Stimulated activated CD4-positive, alpha-beta T cell treated with anti-CD3 and anti-CD28 coated beads, TNF-alpha, amount 100 ng/mL, for 48 hours (primary cell): ENCODE data around the gene METTL25B.

ENCODE experiments used
- DNase-seq, 3 donors: peaks; one replicate each; pipeline ENCODE4 v3.0.0-alpha.2; 2020; ENCODE audit warnings: low read depth in 3 of 3

Gene METTL25B

DNA sequence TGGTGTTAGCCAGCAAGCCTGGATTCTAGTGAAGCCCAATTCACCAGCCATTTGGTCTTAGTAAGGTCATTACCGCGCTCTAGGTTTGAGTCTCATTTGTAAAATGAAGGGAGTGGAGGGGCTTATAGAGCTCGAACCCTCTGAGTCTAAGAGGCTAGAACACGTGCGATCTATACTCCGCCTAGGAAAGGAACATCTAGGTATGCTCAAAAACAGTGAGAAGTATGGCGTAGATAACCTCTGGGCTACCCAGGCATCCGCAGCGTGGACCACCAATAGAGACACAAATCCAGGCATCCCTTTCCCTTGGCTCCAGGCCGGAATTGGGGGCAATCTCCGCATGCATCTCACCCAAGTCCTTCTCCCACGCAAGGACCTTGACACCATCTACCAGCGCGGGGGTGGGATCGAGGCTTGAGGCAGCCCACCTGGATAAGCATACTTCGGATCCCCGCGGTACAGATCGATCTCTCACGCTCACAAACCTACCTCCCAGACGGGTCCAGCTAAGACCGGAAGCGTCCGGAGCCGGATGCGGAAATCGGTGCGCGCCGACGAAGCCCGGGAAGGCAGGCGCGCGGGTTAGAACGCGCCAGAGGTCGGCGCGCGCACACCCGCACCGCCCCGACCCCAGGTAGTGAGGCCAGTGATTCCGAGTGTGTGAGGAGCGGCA, at the start of gene METTL25B:
TSS of gene METTL25B (plus strand) at position 544 of the 673 bp plus-strand sequence. CDS start 636 bp downstream, outside the sequence.
- DNase-seq: peak in 2 of 3 donors; percentile 71 to 77

DNA sequence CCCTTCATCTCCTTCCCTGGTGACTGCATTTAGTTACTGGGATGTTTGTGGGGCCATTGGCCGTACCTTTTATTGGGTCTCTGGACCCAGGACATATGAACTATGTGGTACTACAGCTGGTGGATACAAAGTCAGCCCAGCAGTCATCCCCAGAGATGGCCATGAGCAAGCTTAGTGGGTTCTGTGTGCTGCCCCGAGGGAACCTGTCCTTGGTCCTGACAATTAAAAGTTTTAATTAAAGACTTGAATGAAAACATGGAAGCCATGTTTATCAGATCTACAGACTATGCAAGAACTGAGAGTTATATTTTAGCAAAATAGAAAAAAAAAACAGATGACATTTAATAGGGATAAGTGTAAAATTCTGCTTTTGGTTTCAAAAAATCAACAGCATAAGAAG, 48.2 kb upstream of the METTL25B start:
- no peak for DNase-seq

DNA sequence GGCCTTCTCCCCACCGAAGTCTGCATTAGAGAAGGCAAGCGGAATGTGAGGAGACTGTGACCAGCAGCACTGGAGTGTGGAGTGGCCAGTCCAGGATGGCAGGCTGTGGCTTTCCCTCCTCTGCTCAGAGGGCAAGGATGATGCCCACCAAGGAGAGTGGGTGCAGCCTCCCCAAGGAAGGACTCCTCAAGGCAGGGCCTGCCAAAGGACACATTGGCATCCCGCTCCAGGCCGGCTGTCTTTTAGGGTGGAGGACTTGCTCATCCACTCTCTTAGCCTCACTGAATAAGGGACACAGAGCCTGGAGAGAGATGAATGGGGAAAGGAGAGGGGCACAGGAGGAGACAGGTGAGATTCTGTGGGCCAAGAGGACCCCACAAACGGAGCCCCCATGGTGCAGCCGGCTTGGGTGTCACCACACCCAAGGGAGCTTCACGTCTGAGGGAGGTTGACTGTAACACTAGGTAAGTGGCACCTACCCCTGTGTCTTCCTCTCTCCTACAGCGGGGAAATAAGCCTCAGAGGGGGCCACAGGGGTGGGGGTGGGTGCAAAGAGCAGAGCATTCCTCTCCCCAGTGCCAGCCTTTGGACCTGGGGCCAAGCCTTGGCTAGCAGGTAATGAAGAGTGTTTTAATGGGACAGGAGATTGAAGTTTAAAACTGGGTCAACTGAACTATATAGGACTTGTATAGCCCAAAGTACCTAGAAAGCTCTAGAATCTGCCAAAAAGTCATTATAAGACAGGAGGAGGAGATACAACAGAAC, 46.9 kb upstream of the METTL25B start:
- no peak for DNase-seq

DNA sequence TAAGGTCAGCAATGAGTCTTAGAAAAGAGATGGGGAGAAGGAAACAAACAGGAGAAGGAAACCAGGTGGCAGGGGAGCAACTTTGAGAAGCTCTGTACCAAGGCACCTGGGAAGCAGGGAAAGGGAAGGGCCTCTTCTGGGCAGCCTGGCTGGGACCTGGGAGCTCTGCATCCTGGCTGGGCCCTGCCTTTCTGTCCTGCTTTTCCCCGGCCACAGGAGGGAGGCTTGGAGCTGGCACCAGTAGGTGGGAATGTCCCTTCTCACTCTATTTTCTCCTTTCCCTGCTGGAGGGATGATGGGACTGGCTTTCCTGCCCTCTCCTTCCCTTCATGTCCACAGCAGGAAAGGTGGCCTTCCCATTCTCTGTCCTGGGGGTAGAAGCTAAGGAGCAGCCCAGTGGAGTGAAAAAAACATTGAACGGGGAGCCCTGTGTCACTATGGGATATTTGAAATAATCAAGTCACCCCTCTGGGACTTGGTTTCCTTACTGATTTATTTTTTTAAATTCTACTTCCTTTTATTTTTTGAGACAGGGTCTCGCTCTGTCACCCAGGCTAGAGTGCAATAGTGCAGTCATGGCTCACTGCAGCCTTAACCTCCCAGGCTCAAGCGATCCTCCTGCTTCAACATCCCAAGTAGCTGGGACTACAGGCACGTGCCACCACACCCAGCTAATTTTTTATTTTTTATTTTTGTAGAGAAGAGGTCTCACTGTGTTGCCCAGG, 45.9 kb upstream of the METTL25B start:
- DNase-seq: no peak

DNA sequence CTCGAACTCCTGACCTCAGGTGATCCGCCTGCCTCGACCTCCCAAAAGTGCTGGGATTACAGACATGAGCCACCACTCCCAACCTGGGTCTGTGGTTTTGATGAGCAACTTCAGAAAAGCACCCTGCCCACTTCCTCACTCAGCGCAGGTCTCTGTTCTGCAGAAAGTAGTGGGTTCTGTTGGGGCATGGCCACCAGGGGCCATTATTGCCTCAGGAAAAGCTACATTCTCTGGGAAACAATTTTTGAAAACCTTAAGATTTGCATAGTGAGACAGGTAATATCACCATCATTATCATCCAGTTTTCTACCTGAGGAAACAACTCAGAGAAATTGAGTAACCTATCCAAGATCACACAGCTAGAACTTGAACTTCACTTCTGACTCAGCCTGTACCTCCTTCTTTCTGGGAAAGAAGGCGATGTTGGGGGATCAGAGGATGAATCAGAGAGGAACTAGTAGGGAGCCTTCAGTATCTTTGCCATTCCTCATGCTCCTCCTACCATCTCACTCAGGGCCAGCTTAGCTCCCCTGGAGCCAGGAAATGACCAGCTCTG, 44.0 kb upstream of the METTL25B start:
- no peak for DNase-seq

DNA sequence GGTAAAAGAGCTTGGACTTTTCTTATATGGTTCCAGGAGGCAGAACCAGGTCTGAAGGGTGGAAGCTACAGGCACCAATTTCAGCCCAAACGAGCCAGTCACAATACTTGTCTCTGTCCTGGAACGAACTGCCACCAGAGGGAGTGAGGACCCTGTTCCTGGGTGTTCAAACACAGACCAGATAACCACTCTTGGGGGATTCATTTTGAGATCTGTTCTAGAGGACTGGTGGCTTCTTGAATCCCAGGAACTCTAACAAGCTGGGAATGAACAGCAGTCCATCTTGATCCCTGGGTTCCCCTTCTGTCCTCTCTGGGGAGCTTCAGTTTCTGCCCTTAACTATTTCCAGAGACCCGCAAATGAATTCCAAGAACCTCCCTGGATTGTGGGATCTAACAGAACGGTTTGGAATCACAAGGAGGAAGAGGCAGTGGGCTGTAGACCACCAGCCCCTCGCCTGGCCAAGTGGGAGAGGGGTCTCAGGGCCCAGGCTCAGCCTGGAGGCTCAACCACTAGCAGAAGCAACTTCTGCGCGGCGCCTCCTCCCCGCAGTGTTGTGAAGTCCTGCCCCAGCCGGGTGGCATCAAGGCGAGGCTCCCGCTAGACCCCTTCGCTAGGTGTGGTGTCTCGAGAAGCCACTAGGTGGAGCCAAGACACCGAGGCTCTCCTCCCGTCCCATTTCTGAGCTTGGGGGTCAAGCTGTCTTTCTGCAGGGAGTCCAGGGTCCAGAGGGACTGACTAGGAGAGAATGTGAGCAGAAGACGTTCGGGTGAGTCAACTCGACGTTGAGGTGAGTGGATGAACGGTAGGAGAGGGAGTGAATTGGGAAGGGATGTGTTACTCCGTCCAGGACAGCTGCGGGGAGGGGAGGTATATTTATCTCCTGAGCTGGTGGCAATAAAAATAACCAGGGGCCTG, 39.0 kb upstream of the METTL25B start:
- DNase-seq: peak; percentile 57 to 67 (median 59)

DNA sequence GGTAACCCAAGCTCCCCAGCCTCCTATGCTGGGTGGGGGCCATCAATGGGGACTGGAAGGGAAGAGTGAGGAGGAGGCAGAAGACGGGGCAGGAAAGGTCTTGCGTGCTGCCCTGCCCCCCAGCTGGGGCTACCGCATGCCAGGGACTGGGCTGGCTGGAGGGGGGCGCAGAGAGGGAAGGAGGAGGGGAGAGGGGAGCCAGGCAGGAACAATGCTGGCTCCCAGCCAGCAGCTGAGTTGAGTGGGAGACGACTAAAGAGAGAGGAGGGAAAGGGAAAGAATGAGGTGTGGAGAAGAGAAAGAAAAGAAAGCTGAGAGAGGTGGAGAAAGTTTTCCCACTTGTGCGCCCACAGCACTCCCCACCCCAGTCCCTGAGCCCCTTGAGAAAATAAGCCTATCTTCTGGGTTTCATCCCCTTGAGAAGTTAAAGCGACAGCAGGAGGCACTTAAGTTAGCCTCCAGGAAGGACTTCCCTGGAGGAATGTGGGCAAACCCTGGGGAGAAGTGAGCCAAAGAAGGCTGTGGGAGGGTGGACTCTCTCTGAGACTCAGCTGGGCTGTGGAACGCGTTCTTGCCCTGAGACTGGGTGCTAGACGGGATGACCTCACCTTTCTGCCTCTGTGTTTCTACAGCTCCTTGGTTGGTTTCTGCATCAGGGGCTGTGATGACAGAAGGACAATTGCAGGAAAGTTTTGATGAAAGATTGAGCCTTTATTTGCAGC, 38.2 kb upstream of the METTL25B start:
- no peak for DNase-seq

DNA sequence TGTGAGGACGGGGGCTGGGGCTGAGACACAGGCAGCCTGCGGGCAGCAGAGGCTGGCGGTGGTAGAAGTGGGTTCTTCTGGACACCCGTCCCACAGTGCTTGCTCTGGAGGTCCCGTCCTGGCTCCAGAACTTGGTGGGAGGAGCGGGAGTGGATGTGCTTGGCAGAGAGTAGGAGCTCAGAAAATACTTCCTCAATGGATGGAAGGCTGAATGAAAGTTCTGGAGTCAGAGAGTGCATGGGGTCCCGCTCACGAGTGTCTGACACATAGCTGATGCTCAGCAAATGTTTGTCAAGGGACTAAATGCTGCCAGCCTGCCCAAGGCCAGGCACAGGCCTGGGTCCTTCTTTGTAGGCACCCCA, 37.6 kb upstream of the METTL25B start:
- no peak for DNase-seq

DNA sequence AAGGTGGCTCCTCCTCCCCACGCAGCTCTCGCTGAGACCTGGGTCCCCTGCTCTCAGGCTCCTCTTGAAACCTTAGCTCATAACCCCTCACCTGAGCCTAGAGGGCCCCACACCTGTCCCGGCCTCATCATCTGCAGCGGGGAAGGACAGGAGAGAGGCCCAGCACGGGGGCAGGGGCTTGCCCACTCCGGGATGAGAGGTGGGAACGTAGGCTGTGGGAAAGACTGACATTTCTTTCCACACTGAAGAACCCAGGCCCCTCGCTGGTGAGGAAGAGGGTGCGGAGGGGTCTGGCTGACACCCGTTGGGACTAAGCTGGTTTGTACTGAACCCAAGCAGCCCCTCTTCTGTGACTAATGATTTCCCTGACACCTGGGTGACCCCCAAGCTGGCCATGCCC, 37.1 kb upstream of the METTL25B start:
- no peak for DNase-seq

DNA sequence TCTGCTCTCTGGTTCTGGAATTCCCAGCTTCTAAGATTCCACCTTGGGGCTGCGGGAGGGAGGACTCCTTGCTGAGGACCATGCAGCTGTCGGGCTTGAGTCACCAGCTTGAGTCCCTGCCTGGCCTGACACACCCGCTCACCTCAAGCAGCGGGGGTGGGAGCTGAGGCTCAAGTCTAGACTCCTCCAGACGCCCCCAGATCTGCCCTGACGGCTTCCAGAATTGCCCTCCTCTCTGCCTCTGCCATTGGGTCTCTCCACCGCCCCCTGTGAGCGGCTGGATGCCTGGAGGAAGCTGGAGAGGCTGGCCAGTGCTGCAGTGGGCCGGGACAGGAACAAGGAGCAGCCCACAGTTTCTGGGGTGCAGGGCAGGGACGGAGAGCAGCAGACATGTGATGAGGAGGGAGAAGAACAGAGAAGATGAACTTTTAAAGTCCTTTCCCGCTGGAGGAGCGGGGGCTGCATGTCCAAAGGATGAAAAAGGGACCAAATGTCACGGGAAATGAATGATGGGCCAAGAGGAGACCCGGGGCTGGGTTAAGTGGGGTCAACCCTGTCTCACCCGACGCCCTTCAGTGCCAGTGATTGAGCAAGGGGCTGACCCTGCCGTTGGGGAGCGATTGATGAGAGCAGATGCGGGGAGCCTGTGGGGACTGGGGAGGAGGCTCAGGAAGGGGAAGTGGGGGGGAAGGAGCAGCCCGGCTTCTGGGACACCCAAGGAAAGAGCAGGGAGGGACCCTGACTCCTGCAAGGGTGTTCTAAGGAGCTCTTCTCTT, 36.4 kb upstream of the METTL25B start:
- no peak for DNase-seq

DNA sequence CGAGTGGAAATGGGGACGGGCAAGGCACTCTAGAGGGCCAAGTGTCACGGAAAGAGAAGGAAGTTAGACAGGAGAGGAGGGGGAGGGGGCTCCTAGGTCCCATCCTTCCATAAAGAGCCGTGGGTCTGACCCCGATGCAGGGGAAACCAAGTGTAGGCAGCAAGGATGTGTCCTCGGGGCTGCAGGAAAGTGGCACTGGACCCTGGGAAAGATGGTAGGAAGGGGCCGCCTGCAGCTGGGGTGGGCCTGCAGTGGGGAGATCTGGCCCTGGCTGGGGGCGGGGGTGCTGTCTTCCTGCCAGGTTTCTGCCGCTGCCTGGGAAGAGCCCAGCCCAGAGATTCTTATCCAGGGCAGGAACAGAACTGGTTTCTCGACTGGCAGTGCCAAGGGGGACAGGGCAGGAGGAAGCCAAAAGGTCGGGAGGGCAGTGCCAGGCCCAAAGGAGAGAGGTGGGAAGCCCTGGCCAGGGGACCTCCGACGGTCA, 35.8 kb upstream of the METTL25B start:
- no peak for DNase-seq

DNA sequence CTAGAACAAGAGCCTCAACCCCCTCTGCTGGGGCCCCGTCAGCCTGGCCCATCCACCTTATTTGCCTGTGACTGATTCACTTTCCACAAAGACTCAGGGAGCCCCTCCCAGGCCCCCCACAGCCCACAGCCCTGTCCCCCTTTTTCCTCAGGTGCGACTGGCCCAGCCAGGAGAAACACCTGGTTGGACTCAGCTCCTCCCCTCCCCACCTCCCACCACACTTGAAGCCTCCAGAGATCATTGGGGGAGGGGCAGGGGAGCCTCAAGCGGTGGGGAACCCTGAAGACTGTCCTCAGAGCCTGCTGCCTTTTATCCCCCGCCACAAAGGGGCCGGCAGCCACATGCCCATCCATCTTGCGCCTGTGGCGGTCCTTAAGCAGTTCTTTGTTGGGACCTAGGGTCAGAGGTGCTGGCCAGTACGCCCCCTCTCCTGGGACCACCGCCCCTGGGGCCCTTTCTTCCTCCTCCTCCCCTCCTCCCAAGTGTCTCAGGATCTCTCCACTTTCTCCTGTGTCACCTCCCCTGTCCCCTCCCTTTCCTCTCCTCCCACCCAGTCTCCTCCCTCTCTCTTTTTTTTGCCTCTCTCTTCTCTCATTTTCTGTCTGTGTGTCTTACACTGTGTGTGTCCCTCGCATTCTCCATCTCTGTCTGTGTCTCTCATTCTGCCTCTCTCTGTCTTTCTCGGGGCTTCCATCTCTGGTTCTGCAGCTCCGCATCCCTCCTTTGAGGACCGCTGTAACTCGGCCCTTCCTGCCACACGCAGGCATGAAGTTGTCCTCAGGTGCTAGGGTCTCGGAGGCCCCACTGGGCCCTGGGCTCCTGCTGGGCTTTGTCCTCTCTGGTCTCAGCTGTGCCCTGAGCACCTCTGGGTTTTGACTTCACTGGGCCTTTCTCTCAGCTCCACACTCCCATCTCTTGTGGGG, 35.1 kb upstream of the METTL25B start:
- DNase-seq: no peak

DNA sequence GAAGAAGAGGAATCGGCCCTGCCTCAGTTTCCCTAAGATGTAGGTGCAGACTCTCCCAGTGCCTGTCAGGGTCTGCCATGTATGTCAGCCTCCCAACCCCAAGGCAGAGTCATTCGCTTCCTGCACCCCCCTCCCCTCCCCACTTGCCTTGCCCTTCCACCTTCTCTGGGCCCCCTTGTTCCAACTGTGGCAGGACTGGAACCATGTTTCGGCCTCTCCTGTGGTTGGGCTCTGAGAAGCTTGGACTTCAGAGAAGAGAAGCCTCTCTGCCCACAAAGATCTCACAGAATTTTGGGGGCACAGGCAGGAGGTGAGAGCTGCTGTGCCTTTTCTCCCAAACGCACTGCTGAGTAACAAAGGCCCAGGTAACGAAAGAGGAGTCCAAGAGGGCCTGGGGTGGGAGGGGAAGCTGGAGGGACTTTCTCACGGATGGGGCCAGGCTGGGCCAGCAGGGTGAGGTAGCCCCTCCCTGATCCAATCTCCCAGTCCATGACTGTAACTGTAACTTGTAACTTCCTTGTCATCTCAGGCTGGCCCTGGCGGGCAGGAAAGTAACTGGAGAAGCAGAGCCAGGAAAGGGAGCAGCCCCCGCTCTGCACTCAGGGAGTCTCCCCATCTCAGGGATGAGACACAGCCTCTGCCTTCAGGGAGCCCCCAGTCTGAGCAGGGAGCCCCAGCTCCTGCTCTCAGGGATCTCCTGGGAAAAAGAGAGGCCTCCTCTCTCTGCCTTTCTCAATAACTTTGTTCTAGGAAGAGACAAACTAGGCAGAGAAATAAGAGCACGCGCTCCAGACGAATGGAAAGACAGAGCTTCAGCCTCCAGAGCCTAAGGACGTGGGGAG, 34.2 kb upstream of the METTL25B start:
- DNase-seq: no peak

DNA sequence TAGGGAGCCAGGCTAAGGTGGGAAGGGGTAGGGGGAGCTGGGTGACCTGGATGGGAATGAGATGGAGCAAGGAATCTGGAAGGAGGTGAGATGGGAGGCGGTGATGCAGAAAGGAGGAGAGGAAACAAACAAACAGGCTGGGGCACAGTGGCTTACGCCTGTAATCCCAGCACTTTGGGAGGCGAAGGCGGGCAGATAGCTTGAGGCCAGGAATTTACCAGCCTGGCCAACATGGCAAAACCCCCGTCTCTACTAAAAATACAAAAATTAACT, 33.6 kb upstream of the METTL25B start:
- DNase-seq: no peak

DNA sequence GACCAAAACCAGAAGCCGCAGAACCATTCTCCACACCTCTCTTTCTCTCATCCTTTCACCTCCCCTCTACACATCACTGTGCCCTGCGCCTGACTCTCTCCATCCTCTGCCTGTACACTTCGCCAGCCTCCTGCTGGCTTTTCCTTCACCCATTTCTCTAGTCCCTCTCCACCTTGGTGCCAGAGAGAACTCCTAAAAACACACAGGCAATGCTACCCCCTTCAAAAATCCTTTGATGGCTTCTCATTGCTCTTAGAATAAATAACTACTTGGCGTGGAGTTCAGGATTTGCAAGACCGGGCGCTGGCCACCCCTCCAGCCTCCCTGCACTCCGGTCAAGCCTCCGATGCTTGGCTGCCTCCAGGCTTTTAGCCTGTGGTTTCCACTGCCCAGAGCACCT, 31.5 kb upstream of the METTL25B start:
- no peak for DNase-seq

DNA sequence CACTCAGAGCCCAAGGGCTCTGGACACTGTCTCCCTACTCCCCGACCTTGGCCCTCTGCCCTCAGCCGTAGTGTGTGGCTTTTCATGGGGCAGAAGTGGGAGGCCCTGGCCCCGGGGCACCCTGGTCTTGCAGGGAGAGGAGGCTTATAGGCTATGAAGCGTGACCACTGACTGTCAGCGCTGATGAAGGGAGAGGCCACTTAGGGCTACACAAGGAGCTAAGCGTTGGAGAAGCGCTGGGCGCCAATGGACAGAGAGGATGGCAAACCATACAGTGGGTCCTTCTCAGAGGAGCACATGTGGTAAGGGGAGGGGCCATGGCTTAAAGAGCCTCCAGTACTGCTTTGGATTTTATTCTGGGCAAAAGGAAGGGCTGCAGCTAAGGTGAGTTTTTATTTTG, 30.8 kb upstream of the METTL25B start:
- DNase-seq: no peak

DNA sequence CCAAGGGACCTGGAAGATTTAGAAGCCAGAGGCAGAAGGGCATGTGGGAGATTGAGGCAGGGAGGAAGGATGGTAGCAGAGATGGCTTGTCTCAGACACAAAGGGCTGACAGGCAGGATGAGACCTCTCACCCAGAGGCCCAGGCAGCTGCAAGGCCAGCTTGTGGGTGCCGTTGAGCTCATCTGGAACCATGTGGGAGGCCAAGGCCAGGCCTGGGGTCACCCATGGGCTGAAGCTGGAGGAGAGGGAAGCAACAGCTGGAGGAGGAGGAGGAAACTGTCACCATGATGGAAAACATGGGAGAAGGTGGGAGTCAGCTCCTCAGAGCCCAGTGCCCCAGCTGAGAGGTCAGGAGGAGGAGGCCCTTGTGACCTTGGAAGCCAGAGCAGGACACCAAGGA, 29.3 kb upstream of the METTL25B start:
- DNase-seq: no peak
